SK-N-SH (cell line): ENCODE results near the gene PARP11. TPM values are rescaled to one million over a fixed set of nuclear protein-coding genes. Genes with fewer than 3 reads are reported as not detected.

Source experiments
- CTCF ChIA-PET: fragments of 300-600, 350-600 bp; formaldehyde crosslinking; extraction: SDS; loops from one replicate; lab custom pipeline; 2021; lab: Yijun Ruan, JAX
- POLR2A ChIA-PET: fragments of 350-600 bp; sonication (Branson Sonifier 250); formaldehyde crosslinking; extraction: SDS; loops from one replicate; lab custom pipeline; 2020; ENCODE audit warnings: antibody characterized with exemption, inconsistent platforms; lab: Yijun Ruan, JAX
- DNase-seq: peaks from one replicate; pipeline ENCODE4 v3.0.0; 2012
- H2AFZ ChIP-seq: fragments of 200-600 bp; sonication (generic); 2 replicates; pipeline ENCODE4 v1.8.1; 2016; ENCODE audit warnings: antibody characterized with exemption, mild to moderate bottlenecking, low read depth
- H3F3A ChIP-seq: fragments of 200-600 bp; sonication (generic); replicated peaks from 2 replicates; pipeline ENCODE3; 2016; ENCODE audit warnings: antibody characterized with exemption, mild to moderate bottlenecking; ENCODE audit not compliant: insufficient read depth
- H3K27ac ChIP-seq, 2 experiments: fragments of 200-500 bp in 1 of 2; fragments of 200-600 bp in 1 of 2; sonication (Bioruptor generic) in 1 of 2; sonication (generic), shearing (Covaris generic) in 1 of 2; 2 replicates each; pipeline versions ENCODE4 v1.5.1 to v1.6.1; 2014 to 2016; ENCODE audit warnings: low read depth in 2 of 2, inconsistent platforms in 1 of 2, low read length in 1 of 2, mild to moderate bottlenecking in 1 of 2, mixed read lengths in 1 of 2
- H3K27me3 ChIP-seq: fragments of 200-600 bp; sonication (generic), shearing (Covaris generic); 2 replicates; pipeline ENCODE4 v1.6.1; 2016; ENCODE audit warnings: mixed run types; ENCODE audit not compliant: insufficient read depth
- H3K36me3 ChIP-seq, 2 experiments: fragments of 200-500 bp in 1 of 2; fragments of 200-600 bp in 1 of 2; sonication (Bioruptor generic) in 1 of 2; sonication (generic) in 1 of 2; replicated peaks in 1 of 2; 2 replicates each; pipeline versions ENCODE3 to v1.5.1; 2014 to 2016; ENCODE audit warnings: low read length in 1 of 2, mild to moderate bottlenecking in 1 of 2; ENCODE audit not compliant: insufficient read depth in 2 of 2, control insufficient read depth in 1 of 2
- H3K4me1 ChIP-seq, 2 experiments: fragments of 200-500 bp in 1 of 2; fragments of 200-600 bp in 1 of 2; sonication (Bioruptor generic) in 1 of 2; sonication (generic), shearing (Covaris generic) in 1 of 2; 2 replicates each; pipeline versions ENCODE4 v1.5.1 to v1.6.1; 2014 to 2016; ENCODE audit warnings: low read depth in 1 of 2, low read length in 1 of 2, mixed run types in 1 of 2; ENCODE audit not compliant: insufficient read depth in 2 of 2, control insufficient read depth in 1 of 2
- H3K4me2 ChIP-seq: fragments of 200-600 bp; sonication (generic), shearing (Covaris generic); 2 replicates; pipeline ENCODE4 v1.6.1; 2017; ENCODE audit warnings: mixed run types
- H3K4me3 ChIP-seq, 2 experiments: fragments of 200-500 bp in 1 of 2; fragments of 200-600 bp in 1 of 2; sonication (Bioruptor generic) in 1 of 2; sonication (generic), shearing (Covaris generic) in 1 of 2; 2 replicates each; pipeline versions ENCODE4 v1.5.1 to v1.8.1; 2014 to 2016; ENCODE audit warnings: low read depth in 2 of 2, inconsistent platforms in 1 of 2, low read length in 1 of 2, mild to moderate bottlenecking in 1 of 2, mixed read lengths in 1 of 2, moderate library complexity in 1 of 2
- H3K79me2 ChIP-seq: fragments of 200-600 bp; sonication (generic); 2 replicates; pipeline ENCODE4 v1.8.1; 2017; ENCODE audit warnings: mild to moderate bottlenecking; ENCODE audit not compliant: insufficient read depth
- H3K9ac ChIP-seq: fragments of 200-600 bp; sonication (generic); 2 replicates; pipeline ENCODE4 v1.6.1; 2017; ENCODE audit warnings: mixed run types
- H3K9me2 ChIP-seq: fragments of 200-600 bp; sonication (generic); 2 replicates; pipeline ENCODE4 v1.6.1; 2017; ENCODE audit warnings: mixed run types
- H3K9me3 ChIP-seq: fragments of 200-600 bp; sonication (generic); 2 replicates; pipeline ENCODE4 v1.6.1; 2017; ENCODE audit warnings: mixed run types, mild to moderate bottlenecking, moderate library complexity
- H4K20me1 ChIP-seq: fragments of 200-600 bp; sonication (generic); 2 replicates; pipeline ENCODE4 v1.6.1; 2017; ENCODE audit warnings: mild to moderate bottlenecking, mixed run types; ENCODE audit not compliant: insufficient read depth
- ELF1 ChIP-seq: IDR thresholded peaks from 2 replicates; pipeline ENCODE4 v1.4.0; 2012
- EP300 ChIP-seq, 2 experiments: IDR thresholded peaks; 2 replicates each; pipeline versions ENCODE4 v1.4.0 to v1.6.1; 2012; ENCODE audit warnings: borderline replicate concordance in 1 of 2, low read depth in 1 of 2, low read length in 1 of 2
- FOSL2 ChIP-seq: IDR thresholded peaks from 2 replicates; pipeline ENCODE4 v1.4.0; 2012; ENCODE audit warnings: low read depth, mild to moderate bottlenecking, moderate library complexity, borderline replicate concordance
- FOXJ3 ChIP-seq: sonication (generic); formaldehyde crosslinking; IDR thresholded peaks from 2 replicates; pipeline ENCODE4 v1.5.1; 2020; ENCODE audit warnings: mild to moderate bottlenecking, missing genetic modification reagents
- FOXM1 ChIP-seq: IDR thresholded peaks from 2 replicates; pipeline ENCODE4 v1.4.0; 2012; ENCODE audit warnings: low read depth, mild to moderate bottlenecking
- GABPA ChIP-seq: IDR thresholded peaks from 2 replicates; pipeline ENCODE4 v1.4.0; 2012; ENCODE audit warnings: low read depth, mild to moderate bottlenecking
- GATA2 ChIP-seq: sonication (generic); formaldehyde crosslinking; IDR thresholded peaks from 2 replicates; pipeline ENCODE4 v1.5.0; 2020; ENCODE audit warnings: mild to moderate bottlenecking, missing genetic modification reagents
- MXI1 ChIP-seq: IDR thresholded peaks from 2 replicates; pipeline ENCODE4 v1.6.1; 2012; ENCODE audit warnings: mild to moderate bottlenecking, low read depth, low read length, improper control_type of control experiment
- NFIC ChIP-seq: IDR thresholded peaks from 2 replicates; pipeline ENCODE4 v1.4.0; 2012; ENCODE audit warnings: borderline replicate concordance
- NRF1 ChIP-seq: IDR thresholded peaks from 2 replicates; pipeline ENCODE4 v1.6.1; 2012; ENCODE audit warnings: low read depth, mild to moderate bottlenecking, low read length
- POLR2AphosphoS5 ChIP-seq: IDR thresholded peaks from 2 replicates; pipeline ENCODE4 v1.6.1; 2012; ENCODE audit warnings: low read depth, low read length
- RCOR1 ChIP-seq: fragments of 150-350 bp; IDR thresholded peaks from 2 replicates; pipeline ENCODE4 v1.6.1; 2017; ENCODE audit warnings: antibody characterized with exemption, low read length
- RFX5 ChIP-seq: IDR thresholded peaks from 2 replicates; pipeline ENCODE4 v1.6.1; 2012; ENCODE audit warnings: mild to moderate bottlenecking, improper control_type of control experiment, low read length
- RXRA ChIP-seq: IDR thresholded peaks from 2 replicates; pipeline ENCODE4 v1.4.0; 2012; ENCODE audit warnings: low read depth, mild to moderate bottlenecking, borderline replicate concordance
- TAF1 ChIP-seq: IDR thresholded peaks from 2 replicates; pipeline ENCODE4 v1.6.1; 2012; ENCODE audit warnings: low read depth, mild to moderate bottlenecking, low read length, moderate library complexity, borderline replicate concordance
- TCF12 ChIP-seq: IDR thresholded peaks from 2 replicates; pipeline ENCODE4 v1.4.0; 2012
- TEAD4 ChIP-seq: IDR thresholded peaks from 2 replicates; pipeline ENCODE4 v1.4.0; 2012; ENCODE audit warnings: mild to moderate bottlenecking, borderline replicate concordance; ENCODE audit not compliant: insufficient read depth
- USF1 ChIP-seq: IDR thresholded peaks from 2 replicates; pipeline ENCODE4 v1.4.0; 2012; ENCODE audit warnings: low read depth, borderline replicate concordance
- WGBS: methylation state at CpG from one replicate; pipeline ENCODE4 v1.1.6; 2017; ENCODE audit warnings: low lambda C conversion rate; 5-methylcytosine and 5-hydroxymethylcytosine counted together
- polyA plus RNA-seq, 3 experiments: library from polyadenylated mRNA; depleted of rRNA; stranded (reverse); fragments of >200 nt; gene quantifications; 2 replicates each; pipeline ENCODE4 v1.2.3, GENCODE V29; 2012
- TF ChIP-seq, protein P1 (sequence below): IDR thresholded peaks from 2 replicates; pipeline ENCODE4 v1.4.0; 2012; ENCODE audit warnings: low read depth, borderline replicate concordance
- TF ChIP-seq, protein P2 (sequence below): fragments of 150-350 bp; IDR thresholded peaks from 2 replicates; pipeline ENCODE4 v1.6.1; 2016; ENCODE audit warnings: mild to moderate bottlenecking, low read depth, low read length

Gene PARP11
- polyA plus RNA-seq, 1 of the 3 experiments (the other 2 are of a cell fraction): 1.8 TPM

- no peaks in the 10 kb centered on the region for H4K20me1 ChIP-seq
- H3K9ac ChIP-seq: no peak overlapping the region
- no peaks in the 10 kb centered on the region for H3K79me2 ChIP-seq
- H3K27me3 ChIP-seq: no peaks in the 10 kb centered on the region
- no peaks in the 10 kb centered on the region for H3F3A ChIP-seq
- POLR2A ChIA-PET: no interaction called here
- H3K9me3 ChIP-seq: no peaks in the 10 kb centered on the region
- TF ChIP-seq USF1: no peak
- TF ChIP-seq TEAD4: no peak
- no peaks in the 10 kb centered on the region for H3K9me2 ChIP-seq
- DNase-seq: no peak
- no peak overlapping the region for H3K27ac ChIP-seq
- no peaks in the 10 kb centered on the region for H3K4me1 ChIP-seq
- H3K4me2 ChIP-seq: no peak overlapping the region
- no peaks in the 10 kb centered on the region for H3K36me3 ChIP-seq
- no peak overlapping the region for H2AFZ ChIP-seq
- WGBS: 72% methylated on average over 3 of the region's 3 CpGs
- no peak overlapping the region for H3K4me3 ChIP-seq
- CTCF ChIA-PET: interaction anchor here (1.1 kb wide), 1 partner anchor 25 kb away, joined by 3 read pairs; no protein-coding TSS in a partner anchor
Observed at GRCh38 chr12:3828888-3829287, 44.3 kb downstream of the PARP11 start.

- no peak for DNase-seq
- no peaks in the 10 kb centered on the region for H3F3A ChIP-seq
- WGBS: 84% methylated on average over 3 of the region's 3 CpGs
- no peaks in the 10 kb centered on the region for H3K9me2 ChIP-seq
- POLR2A ChIA-PET: no interaction called here
- no peak overlapping the region for H3K9ac ChIP-seq
- no peak for TF ChIP-seq FOXM1
- no peak for TF ChIP-seq GATA2
- TF ChIP-seq TEAD4: no peak
- no peak for TF ChIP-seq RFX5
- TF ChIP-seq TAF1: no peak
- no peak for TF ChIP-seq NFIC
- no peak for TF ChIP-seq ELF1
- TF ChIP-seq, protein P1, sequence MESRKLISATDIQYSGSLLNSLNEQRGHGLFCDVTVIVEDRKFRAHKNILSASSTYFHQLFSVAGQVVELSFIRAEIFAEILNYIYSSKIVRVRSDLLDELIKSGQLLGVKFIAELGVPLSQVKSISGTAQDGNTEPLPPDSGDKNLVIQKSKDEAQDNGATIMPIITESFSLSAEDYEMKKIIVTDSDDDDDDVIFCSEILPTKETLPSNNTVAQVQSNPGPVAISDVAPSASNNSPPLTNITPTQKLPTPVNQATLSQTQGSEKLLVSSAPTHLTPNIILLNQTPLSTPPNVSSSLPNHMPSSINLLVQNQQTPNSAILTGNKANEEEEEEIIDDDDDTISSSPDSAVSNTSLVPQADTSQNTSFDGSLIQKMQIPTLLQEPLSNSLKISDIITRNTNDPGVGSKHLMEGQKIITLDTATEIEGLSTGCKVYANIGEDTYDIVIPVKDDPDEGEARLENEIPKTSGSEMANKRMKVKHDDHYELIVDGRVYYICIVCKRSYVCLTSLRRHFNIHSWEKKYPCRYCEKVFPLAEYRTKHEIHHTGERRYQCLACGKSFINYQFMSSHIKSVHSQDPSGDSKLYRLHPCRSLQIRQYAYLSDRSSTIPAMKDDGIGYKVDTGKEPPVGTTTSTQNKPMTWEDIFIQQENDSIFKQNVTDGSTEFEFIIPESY: no peak
- no peak for TF ChIP-seq EP300 (IDR thresholded peaks at IDR 0.05; ENCODE audit: borderline replicate concordance in 1 of 2, low read depth in 1 of 2, low read length in 1 of 2)
- no peak for TF ChIP-seq GABPA
- no peak for TF ChIP-seq TCF12
- no peak for TF ChIP-seq FOSL2
- no peak for TF ChIP-seq RCOR1
- no peak for TF ChIP-seq FOXJ3 (CRISPR knock-in tag)
- TF ChIP-seq, protein P2, sequence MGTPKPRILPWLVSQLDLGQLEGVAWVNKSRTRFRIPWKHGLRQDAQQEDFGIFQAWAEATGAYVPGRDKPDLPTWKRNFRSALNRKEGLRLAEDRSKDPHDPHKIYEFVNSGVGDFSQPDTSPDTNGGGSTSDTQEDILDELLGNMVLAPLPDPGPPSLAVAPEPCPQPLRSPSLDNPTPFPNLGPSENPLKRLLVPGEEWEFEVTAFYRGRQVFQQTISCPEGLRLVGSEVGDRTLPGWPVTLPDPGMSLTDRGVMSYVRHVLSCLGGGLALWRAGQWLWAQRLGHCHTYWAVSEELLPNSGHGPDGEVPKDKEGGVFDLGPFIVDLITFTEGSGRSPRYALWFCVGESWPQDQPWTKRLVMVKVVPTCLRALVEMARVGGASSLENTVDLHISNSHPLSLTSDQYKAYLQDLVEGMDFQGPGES: no peak
- TF ChIP-seq POLR2AphosphoS5: no peak
- TF ChIP-seq MXI1: no peak
- no peak for TF ChIP-seq RXRA
- no peak for TF ChIP-seq NRF1
- TF ChIP-seq, all 33 proteins: peak for 0
- CTCF ChIA-PET: interaction anchor here (1.1 to 1.9 kb wide), 3 partner anchors 24 to 58 kb away, joined by 3 to 4 read pairs (median 3); no protein-coding TSS in a partner anchor
- Histone ChIP-seq H3K27me3 (no peaks in the 10 kb centered on the region), H3K27ac (no peak overlapping the region), H3K4me1 (no peaks in the 10 kb centered on the region), H4K20me1 (no peaks in the 10 kb centered on the region), H2AFZ (no peak overlapping the region), H3K36me3 (no peaks in the 10 kb centered on the region), H3K79me2 (no peaks in the 10 kb centered on the region), H3K9me3 (no peaks in the 10 kb centered on the region), H3K4me3 (no peak overlapping the region), H3K4me2 (no peak overlapping the region)
Observed at GRCh38 chr12:3827301-3828000, 45.7 kb downstream of the PARP11 start.
